WTC11 (cell line): ENCODE measurements around the gene TSGA10. TPM values are rescaled to one million over a fixed set of nuclear protein-coding genes. Genes with fewer than 3 reads are reported as not detected.
"Not testable (repeated sequence)": the region's sequence is repeated elsewhere in the genome, so short reads cannot be mapped to it uniquely, and the experiment has no call there.

Source experiments
- ATAC-seq: fragments of 200-7000 bp; cut with Tn5 transposase; 2 replicates; pipeline ENCODE4 v1.10.0; 2021; ENCODE audit warnings: mild to moderate bottlenecking, moderate library complexity
- CTCF ChIA-PET: fragments of 300-600 bp; sonication (Branson Sonifier 250); formaldehyde crosslinking; loops from one replicate; lab custom pipeline; 2021; ENCODE audit warnings: antibody characterized with exemption; lab: Charles Lee
- POLR2A ChIA-PET: fragments of 350-600 bp; sonication (Branson Sonifier 250); formaldehyde crosslinking; loops from one replicate; lab custom pipeline; 2021; ENCODE audit warnings: antibody characterized with exemption; lab: Charles Lee
- DNase-seq: peaks from one replicate; pipeline ENCODE4 v3.0.0; 2021; ENCODE audit warnings: low spot score
- H3K27ac Mint-ChIP-seq: 2 replicates; pipeline ENCODE4 v1.8.0; 2021; ENCODE audit warnings: mixed read lengths
- H3K27me3 Mint-ChIP-seq: 2 replicates; pipeline ENCODE4 v1.8.0; 2021; ENCODE audit warnings: low read depth, mild to moderate bottlenecking, moderate library complexity, mixed read lengths
- H3K36me3 Mint-ChIP-seq: 2 replicates; pipeline ENCODE4 v1.8.0; 2021; ENCODE audit warnings: mixed read lengths
- H3K4me1 Mint-ChIP-seq: 2 replicates; pipeline ENCODE4 v1.8.0; 2022; ENCODE audit warnings: mixed read lengths
- H3K4me3 Mint-ChIP-seq: 2 replicates; pipeline ENCODE4 v1.8.0; 2021; ENCODE audit warnings: mild to moderate bottlenecking, moderate library complexity, mixed read lengths
- H3K9me3 Mint-ChIP-seq: 2 replicates; pipeline ENCODE4 v1.8.0; 2021; ENCODE audit warnings: mixed read lengths
- ATF1 ChIP-seq: sonication (generic); formaldehyde crosslinking; IDR thresholded peaks from 2 replicates; pipeline ENCODE4 v1.8.1; 2023; ENCODE audit warnings: mild to moderate bottlenecking, moderate library complexity, missing genetic modification reagents
- CDX4 ChIP-seq: fragments of 250-450 bp; sonication (Bioruptor Pico); IDR thresholded peaks from 2 replicates; pipeline ENCODE4 v1.9.0; 2021; ENCODE audit warnings: moderate library complexity, mild to moderate bottlenecking, inconsistent platforms, borderline replicate concordance
- CREM ChIP-seq: sonication (generic); formaldehyde crosslinking; IDR thresholded peaks from 2 replicates; pipeline ENCODE4 v1.8.1; 2022; ENCODE audit warnings: mild to moderate bottlenecking, missing genetic modification reagents, moderate library complexity
- E2F4 ChIP-seq: sonication (generic); formaldehyde crosslinking; IDR thresholded peaks from 2 replicates; pipeline ENCODE4 v1.8.1; 2022; ENCODE audit warnings: low read depth, mild to moderate bottlenecking, moderate library complexity, missing genetic modification reagents, borderline replicate concordance
- ESRRA ChIP-seq: sonication (generic); formaldehyde crosslinking; IDR thresholded peaks from 2 replicates; pipeline ENCODE4 v1.8.1; 2022; ENCODE audit warnings: mild to moderate bottlenecking, missing genetic modification reagents, borderline replicate concordance
- GRHL2 ChIP-seq: fragments of 250-450 bp; sonication (Bioruptor Pico); IDR thresholded peaks from 2 replicates; pipeline ENCODE4 v1.8.0; 2022; ENCODE audit warnings: mild to moderate bottlenecking, moderate library complexity; ENCODE audit not compliant: insufficient replicate concordance, severe bottlenecking
- KAT7 ChIP-seq: sonication (generic); formaldehyde crosslinking; IDR thresholded peaks from 2 replicates; pipeline ENCODE4 v1.8.1; 2023; ENCODE audit warnings: missing genetic modification reagents, mild to moderate bottlenecking, borderline replicate concordance
- MAX ChIP-seq: sonication (generic); formaldehyde crosslinking; IDR thresholded peaks from 2 replicates; pipeline ENCODE4 v1.8.0; 2022; ENCODE audit warnings: mild to moderate bottlenecking, missing genetic modification reagents
- MLX ChIP-seq: sonication (generic); formaldehyde crosslinking; IDR thresholded peaks from 2 replicates; pipeline ENCODE4 v1.8.1; 2023; ENCODE audit warnings: mild to moderate bottlenecking, missing genetic modification reagents, moderate library complexity
- NFE2L1 ChIP-seq: sonication (generic); formaldehyde crosslinking; IDR thresholded peaks from 2 replicates; pipeline ENCODE4 v1.8.1; 2023; ENCODE audit warnings: missing genetic modification reagents
- NFYB ChIP-seq: sonication (generic); formaldehyde crosslinking; conservative IDR thresholded peaks from 2 replicates; pipeline ENCODE4 v1.8.0; 2022; ENCODE audit warnings: low read depth, missing genetic modification reagents
- NR1H2 ChIP-seq: sonication (generic); formaldehyde crosslinking; IDR thresholded peaks from 2 replicates; pipeline ENCODE4 v1.9.0; 2021; ENCODE audit warnings: mild to moderate bottlenecking, moderate library complexity, missing genetic modification reagents
- RORB ChIP-seq: fragments of 250-450 bp; sonication (Bioruptor Pico); IDR thresholded peaks from 2 replicates; pipeline ENCODE4 v1.9.0; 2021; ENCODE audit warnings: mild to moderate bottlenecking
- TCF7 ChIP-seq: sonication (generic); formaldehyde crosslinking; IDR thresholded peaks from 2 replicates; pipeline ENCODE4 v1.8.0; 2022; ENCODE audit warnings: mild to moderate bottlenecking, low read depth, missing genetic modification reagents, moderate library complexity
- TEAD1 ChIP-seq: sonication (generic); formaldehyde crosslinking; IDR thresholded peaks from 2 replicates; pipeline ENCODE4 v1.8.0; 2022; ENCODE audit warnings: mild to moderate bottlenecking, missing genetic modification reagents
- TEAD4 ChIP-seq: sonication (generic); formaldehyde crosslinking; IDR thresholded peaks from 2 replicates; pipeline ENCODE4 v1.8.0; 2022; ENCODE audit warnings: mild to moderate bottlenecking, missing genetic modification reagents
- TP53 ChIP-seq: sonication (generic); formaldehyde crosslinking; IDR thresholded peaks from 2 replicates; pipeline ENCODE4 v1.8.1; 2023; ENCODE audit warnings: mild to moderate bottlenecking, missing genetic modification reagents
- ZMAT4 ChIP-seq: fragments of 250-450 bp; sonication (Bioruptor Pico); IDR thresholded peaks from 2 replicates; pipeline ENCODE4 v1.9.0; 2021; ENCODE audit warnings: mild to moderate bottlenecking
- ZNF121 ChIP-seq: sonication (generic); formaldehyde crosslinking; IDR thresholded peaks from 2 replicates; pipeline ENCODE4 v1.8.0; 2023; ENCODE audit warnings: missing genetic modification reagents
- ZNF138 ChIP-seq: sonication (generic); formaldehyde crosslinking; conservative IDR thresholded peaks from 2 replicates; pipeline ENCODE4 v1.8.1; 2022; ENCODE audit warnings: mild to moderate bottlenecking, moderate library complexity, missing genetic modification reagents
- ZNF232 ChIP-seq: sonication (generic); formaldehyde crosslinking; IDR thresholded peaks from 2 replicates; pipeline ENCODE4 v1.8.0; 2022; ENCODE audit warnings: mild to moderate bottlenecking, missing genetic modification reagents
- ZNF263 ChIP-seq: sonication (generic); formaldehyde crosslinking; IDR thresholded peaks from 2 replicates; pipeline ENCODE4 v1.8.1; 2022; ENCODE audit warnings: low read depth, mild to moderate bottlenecking, moderate library complexity, missing genetic modification reagents
- ZNF281 ChIP-seq: sonication (generic); formaldehyde crosslinking; IDR thresholded peaks from 2 replicates; pipeline ENCODE4 v1.8.0; 2023; ENCODE audit warnings: mild to moderate bottlenecking, missing genetic modification reagents
- total RNA-seq: library from RNA; stranded (reverse); gene quantifications from 3 replicates; pipeline ENCODE4 v1.2.3, GENCODE V29; 2021

TSGA10 gene
- total RNA-seq, 1 experiment from 2014 or later = 9.1 TPM

GRCh38 chr2:99200076-99200800 lies 45.5 kb upstream of the TSGA10 start:
- DNase-seq = no peak
- Mint-ChIP-seq H3K27ac (no peak overlapping the region), H3K36me3 (peaks cover 46% of the 10 kb centered on the region), H3K4me3 (no peak overlapping the region), H3K4me1 (no peaks in the 10 kb centered on the region), H3K9me3 (peaks cover 30% of the 10 kb centered on the region), H3K27me3 (no peaks in the 10 kb centered on the region)
- no peak for ATAC-seq
- CTCF ChIA-PET = no interaction called here
- TF ChIP-seq TP53 (CRISPR knock-in tag) = no peak
- peak; percentile 53; the same call in 1 of the 2 replicates for TF ChIP-seq ZNF121 (CRISPR knock-in tag)
- POLR2A ChIA-PET = no interaction called here

GRCh38 chr2:99198103-99198841 lies 43.5 kb upstream of the TSGA10 start:
- ATAC-seq (no peak), DNase-seq (no peak)
- ChIA-PET CTCF (interaction anchor here (1.0 kb wide), 1 partner anchor 17 kb away, joined by 4 read pairs; no protein-coding TSS in a partner anchor), POLR2A (no interaction called here)
- Mint-ChIP-seq H3K36me3 (peaks cover 32% of the 10 kb centered on the region), H3K4me3 (no peak overlapping the region), H3K27ac (peak overlapping the region; percentile 63; the same call in 1 of the 2 replicates), H3K27me3 (no peaks in the 10 kb centered on the region), H3K4me1 (no peaks in the 10 kb centered on the region), H3K9me3 (peaks cover 13% of the 10 kb centered on the region)
- TF ChIP-seq ESRRA (CRISPR knock-in tag) (no peak), ZNF263 (no peak), MAX (no peak), ZNF232 (no peak), TEAD4 (CRISPR knock-in tag) (no peak), ZMAT4 (CRISPR knock-in tag) (no peak), CDX4 (CRISPR knock-in tag) (no peak), ZNF138 (CRISPR knock-in tag) (no peak), TCF7 (no peak), RORB (CRISPR knock-in tag) (no peak), GRHL2 (CRISPR knock-in tag) (no peak), ATF1 (CRISPR knock-in tag) (no peak), NFYB (CRISPR knock-in tag) (no peak), KAT7 (no peak), NR1H2 (CRISPR knock-in tag) (no peak)

- H3K27me3 Mint-ChIP-seq, DNase-seq, CTCF ChIA-PET, POLR2A ChIA-PET, H3K4me3 Mint-ChIP-seq, H3K27ac Mint-ChIP-seq, ATAC-seq, H3K9me3 Mint-ChIP-seq, H3K4me1 Mint-ChIP-seq: not testable (repeated sequence)
- H3K36me3 Mint-ChIP-seq = peaks cover 64% of the 10 kb centered on the region
Observed at GRCh38 chr2:99192364-99192763, 37.6 kb upstream of the TSGA10 start.

- H3K36me3 Mint-ChIP-seq = peaks cover 56% of the 10 kb centered on the region
- ATAC-seq (0 out of 2 replicates have a peak, but pooled peaks have one; percentile 34), DNase-seq (no peak)
- POLR2A ChIA-PET = no interaction called here
- H3K4me3 Mint-ChIP-seq = no peak overlapping the region
- no peak overlapping the region for H3K27ac Mint-ChIP-seq
- CTCF ChIA-PET = interaction anchor here (0.6 to 1.6 kb wide), 3 partner anchors 9 to 147 kb away, joined by 3 to 4 read pairs (median 3); partner anchors contain the start of genes EIF5B, MITD1 and MRPL30
- H3K9me3 Mint-ChIP-seq = peaks cover 7% of the 10 kb centered on the region; the same call in 1 of the 2 replicates
- no peaks in the 10 kb centered on the region for H3K4me1 Mint-ChIP-seq
- H3K27me3 Mint-ChIP-seq = no peaks in the 10 kb centered on the region
- TF ChIP-seq ZNF281 (CRISPR knock-in tag) (no peak), NFE2L1 (CRISPR knock-in tag) (no peak), CREM (no peak), TEAD1 (no peak), E2F4 (CRISPR knock-in tag) (no peak), MAX (no peak), MLX (CRISPR knock-in tag) (no peak)
Observed at GRCh38 chr2:99190548-99190947, 35.8 kb upstream of the TSGA10 start.
